KBM-7 (cell line): ENCODE data around the gene PATJ.

Experiments used
- DNase-seq: peaks from one replicate; pipeline ENCODE4 v3.0.0-alpha.2; 2015
- in situ Hi-C: fragments of 300-500 bp; cut with MboI; formaldehyde crosslinking; loops from 2 replicates; pipeline ENCODE4 v1.14.3; 2020; ENCODE audit warnings: low sequenced_read_pairs, low pct_unique_long_range_greater_than_20kb, mixed read lengths

The PATJ gene

GRCh38 chr1:62064829-62065407 is 322.6 kb downstream of the PATJ start:
- in situ Hi-C loops = no loop called here
- no peak for DNase-seq

- DNase-seq = no peak
- in situ Hi-C loops = no loop called here
Observed at GRCh38 chr1:62066713-62067112, 324.4 kb downstream of the PATJ start.

GRCh38 chr1:62068416-62068843 is 326.1 kb downstream of the PATJ start:
- no peak for DNase-seq
- in situ Hi-C loops = no loop called here

GRCh38 chr1:62068978-62069377 is 326.7 kb downstream of the PATJ start:
- no peak for DNase-seq
- in situ Hi-C loops = no loop called here

- DNase-seq = peak; percentile 10
Observed at GRCh38 chr1:62070384-62071011, 328.2 kb downstream of the PATJ start.

GRCh38 chr1:62071695-62072094 is 329.4 kb downstream of the PATJ start:
- DNase-seq = no peak

More at GRCh38 chr1:62070384-62071011, 328.2 kb downstream of the PATJ start:
- in situ Hi-C loops = no loop called here

GRCh38 chr1:62076286-62076685 is 334.0 kb downstream of the PATJ start:
- in situ Hi-C loops = no loop called here
- no peak for DNase-seq

More at GRCh38 chr1:62071695-62072094, 329.4 kb downstream of the PATJ start:
- in situ Hi-C loops = no loop called here

GRCh38 chr1:62077821-62078220 is 335.5 kb downstream of the PATJ start:
- no peak for DNase-seq
- in situ Hi-C loops = no loop called here

GRCh38 chr1:62082456-62083363 is 340.4 kb downstream of the PATJ start:
- DNase-seq = peak; percentile 55
- in situ Hi-C loops = no loop called here

GRCh38 chr1:62084310-62084890 is 342.1 kb downstream of the PATJ start:
- in situ Hi-C loops = no loop called here
- no peak for DNase-seq

GRCh38 chr1:62088439-62088838 is 346.2 kb downstream of the PATJ start:
- in situ Hi-C loops = no loop called here

GRCh38 chr1:62089570-62089969 is 347.3 kb downstream of the PATJ start:
- no peak for DNase-seq
- in situ Hi-C loops = no loop called here

More at GRCh38 chr1:62088439-62088838, 346.2 kb downstream of the PATJ start:
- no peak for DNase-seq

GRCh38 chr1:62090016-62090415 is 347.7 kb downstream of the PATJ start:
- no peak for DNase-seq
- in situ Hi-C loops = no loop called here

- in situ Hi-C loops = no loop called here
- DNase-seq = no peak
Observed at GRCh38 chr1:62092110-62092509, 349.8 kb downstream of the PATJ start.

GRCh38 chr1:62093261-62093660 is 351.0 kb downstream of the PATJ start:
- no peak for DNase-seq
- in situ Hi-C loops = no loop called here

GRCh38 chr1:62097464-62097863 is 355.2 kb downstream of the PATJ start:
- in situ Hi-C loops = no loop called here
- DNase-seq = no peak

- in situ Hi-C loops = no loop called here
- no peak for DNase-seq
Observed at GRCh38 chr1:62100442-62100841, 358.2 kb downstream of the PATJ start.

GRCh38 chr1:62103846-62104245 is 361.6 kb downstream of the PATJ start:
- no peak for DNase-seq
- in situ Hi-C loops = no loop called here

GRCh38 chr1:62107923-62108322 is 365.6 kb downstream of the PATJ start:
- DNase-seq = no peak
- in situ Hi-C loops = no loop called here

- DNase-seq = no peak
- in situ Hi-C loops = no loop called here
Observed at GRCh38 chr1:62109124-62109523, 366.8 kb downstream of the PATJ start.
